GM19452 (cell line): Measurements from ENCODE around the gene WDR76.
A peak's percentile ranks its signal among the peaks of the same experiment; 100 is the strongest.
"Not testable (repeated sequence)": the region's sequence is repeated elsewhere in the genome, so short reads cannot be mapped to it uniquely, and the experiment has no call there.

Source experiments
- ATAC-seq: cut with Tn5 transposase; IDR thresholded peaks from one replicate; pipeline ENCODE4 v1.9.1; 2021; ENCODE audit not compliant: unreplicated experiment

The WDR76 gene

GRCh38 chr15:43815064-43815463, 11.7 kb upstream of the WDR76 start:
- ATAC-seq: not testable (repeated sequence)

GRCh38 chr15:43821505-43821904, 5.3 kb upstream of the WDR76 start:
- no peak for ATAC-seq

DNA sequence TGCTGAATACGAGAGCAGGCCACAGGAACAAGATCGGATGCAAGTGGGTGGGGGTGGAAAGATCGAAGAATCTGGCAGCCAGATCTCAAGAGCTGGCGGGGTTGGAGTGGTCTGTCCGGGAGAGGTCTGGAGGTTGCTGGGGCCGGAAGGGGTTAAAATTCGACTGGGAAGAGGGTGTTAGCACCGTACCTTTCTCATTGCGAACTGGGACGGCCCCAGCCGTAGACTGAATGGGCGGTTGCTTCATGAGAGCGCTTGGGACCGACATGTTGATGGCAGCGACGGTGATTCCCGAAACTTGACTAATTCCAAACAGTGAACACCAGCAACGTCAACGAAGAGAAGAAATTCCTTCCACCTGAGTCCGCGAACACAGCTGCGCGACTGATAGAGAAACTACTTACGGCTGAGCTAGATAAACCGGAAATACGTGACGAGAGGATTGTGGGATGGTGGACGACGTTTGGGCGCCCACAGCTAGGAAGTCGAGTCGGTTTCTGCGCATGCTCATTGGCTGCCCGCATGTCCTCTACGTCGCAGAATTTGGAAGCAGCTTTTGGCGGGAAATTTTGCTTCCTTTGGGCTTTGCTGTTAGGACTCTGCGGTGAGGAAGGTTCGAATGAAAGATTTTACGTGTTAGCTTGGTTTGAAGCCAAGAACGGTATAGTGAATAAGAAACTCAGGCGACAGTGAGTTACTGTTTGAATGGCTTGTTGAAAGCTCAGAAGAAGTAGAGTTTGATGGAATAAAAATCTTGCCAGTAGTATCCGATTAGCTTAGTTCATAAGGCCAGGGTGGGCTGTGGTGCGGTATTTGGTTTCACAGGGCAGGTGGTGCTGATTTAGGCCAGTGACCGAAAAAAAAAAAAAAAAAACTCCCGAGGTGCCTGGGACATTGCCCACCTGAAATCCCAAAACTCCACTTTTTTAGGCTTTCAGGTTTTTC, 2.2 kb upstream of the WDR76 start, which contains the start of gene MFAP1:
Gene MFAP1, minus strand, starts transcription at position 389 of the 945 bp plus-strand sequence. Its CDS starts 121 bp downstream, at position 268.
- ATAC-seq: peak; percentile 67

DNA sequence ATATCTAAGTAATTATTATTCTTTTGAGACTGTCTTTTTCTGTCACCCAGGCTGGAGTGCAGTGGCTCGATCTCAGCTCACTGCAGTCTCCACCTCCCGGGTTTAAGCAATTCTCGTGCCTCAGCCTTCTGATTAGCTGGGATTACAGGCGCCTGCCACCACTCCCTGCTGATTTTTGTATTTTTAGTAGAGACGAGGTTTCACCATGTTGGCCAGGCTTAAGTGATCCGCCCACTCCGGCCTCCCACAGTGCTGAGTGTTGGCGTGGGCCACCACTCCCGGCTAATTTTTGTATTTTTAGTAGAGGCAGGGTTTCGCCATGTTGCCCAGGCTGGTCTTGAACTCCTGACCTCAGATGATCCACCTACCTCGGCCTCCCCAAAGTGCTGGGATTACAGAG, 1.5 kb upstream of the WDR76 start:
- not testable (repeated sequence) for ATAC-seq

DNA sequence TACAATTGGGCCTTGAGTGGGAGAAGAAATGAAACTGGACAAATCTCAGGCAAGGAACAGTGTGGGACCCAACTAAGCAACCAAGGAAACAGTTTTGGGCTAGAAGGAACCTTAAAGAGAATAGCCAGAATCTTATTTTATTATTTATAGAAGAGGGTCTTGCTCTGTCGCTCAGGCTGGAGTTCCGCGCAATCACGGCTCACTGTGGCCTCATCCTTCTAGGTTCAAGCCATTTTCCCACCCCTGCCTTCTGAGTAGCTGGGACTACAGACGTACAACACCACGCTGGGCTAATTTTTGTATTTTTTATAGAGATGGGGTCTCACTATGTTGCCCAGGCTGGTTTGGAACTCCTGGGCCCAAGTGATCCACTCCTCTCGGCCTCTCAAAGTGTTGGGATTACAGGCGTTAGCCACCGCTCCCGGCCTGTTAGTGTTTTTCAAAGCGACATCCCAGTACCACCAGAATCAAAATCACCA, 734 bp upstream of the WDR76 start:
- ATAC-seq: no peak

- ATAC-seq: no peak
Measured at GRCh38 chr15:43828061-43828657, 1.4 kb downstream of the WDR76 start.

DNA sequence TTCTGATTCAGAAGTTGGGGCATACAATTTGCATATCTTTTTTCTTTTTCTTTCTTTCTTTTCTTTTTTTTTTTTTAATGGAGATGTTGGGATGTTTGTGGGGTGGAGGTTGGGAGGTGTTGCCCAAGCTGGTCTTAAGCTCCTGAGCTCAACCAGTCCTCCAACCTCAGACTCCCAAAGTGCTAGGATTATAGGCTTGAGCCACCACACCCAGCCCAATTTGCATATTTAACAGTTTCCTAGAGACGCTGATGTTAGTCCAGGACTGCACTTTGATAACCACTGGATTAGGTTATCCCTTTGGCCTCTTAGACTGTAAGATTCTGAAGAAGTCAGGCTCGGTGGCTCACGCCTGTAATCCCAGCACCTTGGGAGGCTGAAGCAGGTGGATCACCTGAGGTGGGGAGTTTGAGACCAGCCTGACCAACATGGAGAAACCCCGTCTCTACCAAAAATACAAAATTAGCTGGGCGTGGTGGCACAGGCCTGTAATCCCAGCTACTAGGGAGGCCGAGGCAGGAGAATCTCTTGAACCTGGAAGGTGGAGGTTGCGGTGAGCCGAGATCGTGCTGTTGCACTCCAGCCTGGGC, 3.2 kb downstream of the WDR76 start:
- ATAC-seq: not testable (repeated sequence)

DNA sequence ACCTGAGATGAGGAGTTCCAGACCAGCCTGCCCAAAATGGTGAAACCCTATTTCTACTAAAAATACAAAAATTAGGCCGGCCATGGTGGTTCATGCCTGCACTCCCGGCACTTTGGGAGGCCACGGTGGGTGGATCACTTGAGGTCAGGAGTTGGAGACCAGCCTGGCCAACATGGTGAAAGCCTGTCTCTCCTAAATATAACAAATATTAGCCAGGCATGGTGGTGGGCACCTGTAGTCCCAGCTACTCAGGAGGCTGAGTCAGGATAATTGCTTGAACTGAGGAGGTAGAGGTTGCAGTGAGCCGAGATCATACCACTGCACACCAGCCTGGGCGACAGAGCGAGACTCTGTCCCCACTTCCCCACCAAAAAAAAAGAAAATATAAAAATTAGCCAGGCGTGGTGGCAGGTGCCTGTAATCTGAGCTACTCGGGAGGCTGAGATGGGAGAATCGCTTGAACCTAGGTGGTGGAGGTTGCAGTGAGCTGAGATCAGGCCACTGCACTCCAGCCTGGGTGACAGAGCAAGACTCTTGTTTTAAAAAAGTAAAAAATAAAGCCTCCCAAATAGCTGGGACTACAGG, 4.0 kb downstream of the WDR76 start:
- not testable (repeated sequence) for ATAC-seq

DNA sequence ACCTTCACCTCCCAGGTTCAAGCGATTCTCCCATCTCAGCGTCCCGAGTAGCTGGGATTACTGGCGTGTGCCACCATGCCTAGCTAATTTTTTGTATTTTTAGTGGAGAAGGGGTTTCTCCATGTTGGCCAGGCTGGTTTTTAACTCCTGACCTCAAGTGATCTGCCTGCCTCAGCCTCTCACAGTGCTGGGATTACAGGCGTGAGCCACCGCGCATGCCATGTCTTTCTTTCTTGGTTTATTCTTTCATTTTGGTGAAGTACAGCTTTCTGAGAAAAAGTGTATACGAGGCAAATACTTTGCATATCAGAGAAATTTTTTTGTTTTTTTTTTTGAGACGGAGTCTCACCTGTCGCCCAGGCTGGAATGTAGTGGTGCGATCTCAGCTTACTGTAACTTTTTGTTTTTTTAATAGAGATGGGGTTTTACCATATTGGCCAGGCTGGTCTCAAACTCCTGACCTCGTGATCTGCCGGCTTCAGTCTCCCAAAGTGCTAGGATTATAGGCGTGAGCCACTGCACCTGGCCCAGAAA, 4.8 kb downstream of the WDR76 start:
- not testable (repeated sequence) for ATAC-seq

- not testable (repeated sequence) for ATAC-seq
Measured at GRCh38 chr15:43832485-43832884, 5.7 kb downstream of the WDR76 start.

- ATAC-seq: no peak
Measured at GRCh38 chr15:43845421-43845820, 18.6 kb downstream of the WDR76 start.

DNA sequence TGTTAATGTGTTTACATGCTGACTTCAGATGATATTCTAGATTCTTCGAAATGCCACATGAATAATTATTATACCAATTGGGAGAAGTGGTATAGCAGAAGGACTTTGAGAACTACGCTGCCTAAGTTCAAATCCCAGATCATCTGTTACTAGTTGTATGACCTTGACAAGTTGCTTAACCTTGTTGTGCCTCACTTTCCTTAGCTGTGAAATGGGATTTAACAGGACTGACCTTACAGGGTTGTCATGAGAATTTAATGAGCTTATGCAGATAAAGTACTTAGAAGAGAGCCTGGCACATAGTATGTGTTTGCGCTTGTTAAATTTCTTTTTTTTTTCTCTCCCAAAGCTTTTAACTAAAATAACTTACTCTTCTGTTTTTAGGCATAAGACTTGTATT, 24.4 kb downstream of the WDR76 start:
- no peak for ATAC-seq

- ATAC-seq: no peak
Measured at GRCh38 chr15:43852607-43853006, 25.8 kb downstream of the WDR76 start.

GRCh38 chr15:43854801-43855200, 28.0 kb downstream of the WDR76 start:
- no peak for ATAC-seq

DNA sequence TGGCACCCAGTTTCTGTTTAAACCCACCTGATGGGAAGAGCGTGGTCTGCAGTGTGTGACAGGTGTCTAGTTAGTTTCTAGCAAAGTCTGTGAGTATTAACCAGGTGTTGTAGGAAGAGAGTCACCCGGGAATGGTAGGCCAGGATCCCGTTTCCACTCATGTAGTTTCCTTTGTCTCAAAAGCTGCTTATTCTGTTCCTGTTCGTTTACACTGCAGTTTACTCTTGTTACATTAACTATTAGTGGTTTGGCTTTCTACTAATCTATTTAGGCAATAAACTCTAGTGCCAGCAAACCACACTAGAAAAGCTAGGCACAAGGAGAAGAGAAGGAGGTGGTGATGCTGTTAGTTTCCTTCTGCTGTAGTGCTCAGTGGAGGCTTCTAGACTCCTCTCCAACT, 32.7 kb downstream of the WDR76 start:
- no peak for ATAC-seq

DNA sequence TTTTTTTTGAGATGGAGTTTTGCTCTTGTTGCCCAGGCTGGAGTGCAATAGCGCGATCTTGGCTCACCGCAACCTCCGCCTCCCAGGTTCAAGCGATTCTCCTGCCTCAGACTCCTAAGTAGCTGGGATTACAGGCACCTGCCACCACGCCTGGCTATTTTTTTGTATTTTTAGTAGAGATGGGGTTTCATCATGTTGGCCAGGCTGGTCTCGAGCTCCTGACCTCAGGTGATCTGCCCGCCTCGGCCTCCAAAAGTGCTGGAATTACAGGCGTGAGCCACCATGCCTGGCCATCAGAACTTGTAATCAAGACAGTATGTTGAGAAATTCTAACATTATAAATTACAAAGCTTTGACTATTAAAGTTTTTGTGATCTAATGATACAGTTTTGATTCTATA, 39.8 kb downstream of the WDR76 start:
- not testable (repeated sequence) for ATAC-seq

GRCh38 chr15:43867096-43867495, 40.3 kb downstream of the WDR76 start:
- no peak for ATAC-seq

DNA sequence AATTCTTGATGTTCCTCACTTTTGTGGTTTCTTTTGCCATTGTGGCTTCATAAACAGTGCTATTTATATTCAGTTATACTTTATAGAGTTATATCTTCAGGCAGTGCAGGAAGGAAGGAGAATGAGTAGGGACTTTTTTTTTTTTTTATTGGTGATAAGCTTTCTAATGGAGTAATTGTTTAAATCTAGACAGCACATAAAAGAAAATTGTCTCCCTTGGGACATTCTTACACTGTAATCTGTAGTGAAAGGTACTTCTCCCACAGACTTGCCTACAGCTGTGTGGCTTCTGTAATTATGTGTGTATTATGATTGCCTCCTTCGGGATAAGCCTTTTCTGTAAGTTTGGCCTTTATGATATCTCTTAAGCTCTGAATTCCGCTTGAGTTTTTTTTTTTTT, 41.6 kb downstream of the WDR76 start:
- no peak for ATAC-seq

DNA sequence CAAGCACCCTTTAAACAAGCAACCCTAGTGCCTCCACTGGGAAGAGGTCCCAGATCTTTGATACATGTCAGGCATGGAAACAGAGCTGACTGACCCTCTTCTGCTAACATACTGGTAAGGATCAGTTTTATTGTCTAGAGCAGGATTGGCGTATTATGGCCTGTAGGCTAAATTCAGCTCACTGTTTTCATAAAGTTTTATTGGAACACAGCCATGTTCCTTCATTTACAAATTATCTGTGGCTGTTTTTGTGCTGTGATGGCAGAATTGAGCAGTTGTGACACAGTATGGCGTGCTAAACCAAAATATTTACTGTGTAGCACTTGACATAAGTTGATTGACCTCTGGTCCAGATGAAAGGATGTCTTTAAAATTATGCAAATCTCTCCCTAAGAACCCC, 45.0 kb downstream of the WDR76 start:
- ATAC-seq: no peak

DNA sequence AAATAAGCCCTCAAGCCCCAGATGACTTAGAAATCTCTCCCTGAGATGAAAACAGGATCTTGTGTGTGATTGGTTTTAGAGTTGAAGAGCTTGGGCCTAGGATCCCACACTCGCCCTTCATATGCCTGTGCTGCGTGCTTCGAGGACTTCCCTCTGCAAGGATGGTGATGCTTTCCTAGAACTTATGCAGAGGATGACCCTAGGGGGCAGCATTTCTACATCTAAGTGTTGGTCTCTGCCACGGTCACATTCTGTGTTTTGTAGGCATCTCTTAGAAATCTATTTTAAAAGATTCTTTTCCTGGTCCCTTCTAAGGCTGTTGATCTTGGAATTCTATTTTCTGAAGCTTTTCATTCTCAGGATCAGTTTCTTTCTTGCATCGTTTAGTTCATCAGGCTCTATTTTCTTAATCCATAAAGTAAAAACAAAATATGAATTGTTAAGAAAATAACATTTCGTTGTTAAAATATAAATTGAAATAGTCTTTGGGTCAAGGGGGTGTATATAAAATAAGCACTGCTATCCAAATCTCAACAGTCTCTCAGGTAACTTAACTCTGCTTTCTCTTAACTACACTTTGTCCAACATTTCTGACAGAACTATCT, 45.7 kb downstream of the WDR76 start:
- ATAC-seq: no peak

GRCh38 chr15:43873651-43874050, 46.8 kb downstream of the WDR76 start:
- no peak for ATAC-seq
